ENCODE measurements around the gene CNTNAP4. TPM values are rescaled to one million over a fixed set of nuclear protein-coding genes. Genes with fewer than 3 reads are reported as not detected.

CNTNAP4 gene
- total RNA-seq, 1 donor from 2014 or later: not detected

GRCh38 chr16:76303637-76304314 lies 26.6 kb downstream of the CNTNAP4 start:
- no peak for DNase-seq (ENCODE audit: extremely low read depth, low read depth, low spot score)

DNA sequence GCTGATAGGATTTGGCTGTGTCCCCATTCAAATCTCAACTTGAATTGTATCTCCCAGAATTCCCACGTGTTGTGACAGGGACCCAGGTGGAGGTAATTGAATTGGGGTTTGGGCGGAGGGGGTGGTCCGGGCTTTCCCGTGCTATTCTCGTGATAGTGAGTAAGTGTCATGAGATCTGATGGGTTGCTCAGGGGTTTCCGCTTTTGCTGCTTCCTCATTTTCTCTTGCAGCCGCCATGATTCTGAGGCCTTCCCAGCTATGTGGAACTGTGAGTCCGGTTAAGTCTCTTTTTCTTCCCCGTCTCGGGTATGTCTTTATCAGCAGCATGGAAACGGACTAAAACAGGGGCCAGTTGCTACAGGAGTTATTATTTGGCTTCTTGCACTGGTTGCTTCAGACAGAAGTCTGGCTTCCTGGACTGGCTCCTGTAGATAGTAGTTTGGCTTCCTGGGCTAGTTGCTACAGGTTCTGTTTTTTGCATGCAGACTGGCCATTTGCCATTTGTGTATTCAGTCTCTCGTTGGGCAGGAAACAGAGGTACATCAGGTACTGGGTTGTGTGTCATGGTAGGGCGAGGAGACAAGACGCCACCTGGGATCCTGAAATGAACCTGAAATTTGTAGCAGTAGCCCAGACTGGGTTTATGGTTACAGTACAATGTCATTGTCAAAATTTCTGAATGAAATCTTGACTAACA lies 32.6 kb downstream of the CNTNAP4 start:
- DNase-seq (ENCODE audit: extremely low read depth, low read depth, low spot score): no peak

DNA sequence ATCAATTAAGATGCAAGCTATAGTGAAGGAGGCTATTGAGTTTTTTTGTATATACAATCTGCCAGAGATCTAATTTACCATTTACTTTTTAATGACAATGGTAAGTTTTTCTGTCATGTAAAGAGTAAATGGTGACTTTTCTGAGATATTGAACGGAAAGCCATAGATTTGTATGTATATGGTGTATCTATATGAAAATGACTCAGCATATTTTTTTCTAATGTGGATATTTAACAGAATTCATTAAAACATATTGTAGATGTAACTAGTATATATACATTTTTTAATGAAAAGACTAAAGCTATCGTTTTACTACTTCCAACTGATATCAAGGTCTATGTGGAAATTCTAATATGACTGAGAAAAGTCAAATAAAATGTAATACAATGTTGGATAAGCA lies 34.1 kb downstream of the CNTNAP4 start:
- DNase-seq (ENCODE audit: extremely low read depth, low read depth, low spot score): no peak

- no peak for DNase-seq (ENCODE audit: extremely low read depth, low read depth, low spot score)
Measured at GRCh38 chr16:76318565-76318964, 41.4 kb downstream of the CNTNAP4 start.

DNA sequence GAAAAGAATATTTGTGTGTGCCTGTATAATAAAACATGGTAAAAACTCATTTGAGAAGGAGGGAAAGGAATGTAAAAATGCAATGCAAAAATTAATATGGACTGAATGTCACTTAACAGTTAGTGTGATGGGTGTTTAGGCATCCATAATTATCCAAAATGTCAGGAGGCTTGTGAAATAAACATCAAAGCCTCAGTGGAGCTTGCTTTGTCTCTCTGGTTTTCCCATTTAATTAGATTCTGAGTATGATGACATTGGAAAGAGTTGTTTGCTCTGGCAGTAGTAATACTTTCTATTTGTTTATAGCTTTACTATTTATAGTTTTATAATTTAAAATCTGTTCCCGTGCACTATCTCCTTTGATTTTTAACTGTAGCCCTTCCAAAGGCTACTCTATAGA lies 51.9 kb downstream of the CNTNAP4 start:
- no peak for DNase-seq (ENCODE audit: extremely low read depth, low read depth, low spot score)

GRCh38 chr16:76335180-76335974 lies 58.2 kb downstream of the CNTNAP4 start:
- DNase-seq (ENCODE audit: extremely low read depth, low read depth, low spot score): no peak

DNA sequence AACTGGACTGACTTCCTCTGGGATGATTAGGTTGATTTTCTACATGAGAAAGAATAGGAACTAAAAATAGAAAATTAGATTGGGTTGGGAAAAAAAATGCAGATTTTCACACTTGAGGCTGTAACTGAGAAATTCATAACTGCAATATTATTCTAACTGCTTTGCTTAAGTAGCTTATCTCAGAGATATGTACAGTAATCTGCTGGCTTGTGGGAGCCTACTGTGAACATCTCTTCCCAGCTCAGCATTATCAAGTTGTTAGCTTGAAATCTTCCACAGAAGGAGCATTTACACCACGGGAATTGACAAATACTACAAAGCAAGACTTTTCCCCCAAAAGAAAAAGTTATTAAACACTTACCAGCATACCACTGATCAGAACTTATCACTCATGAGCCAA lies 58.9 kb downstream of the CNTNAP4 start:
- no peak for DNase-seq (ENCODE audit: extremely low read depth, low read depth, low spot score)

DNA sequence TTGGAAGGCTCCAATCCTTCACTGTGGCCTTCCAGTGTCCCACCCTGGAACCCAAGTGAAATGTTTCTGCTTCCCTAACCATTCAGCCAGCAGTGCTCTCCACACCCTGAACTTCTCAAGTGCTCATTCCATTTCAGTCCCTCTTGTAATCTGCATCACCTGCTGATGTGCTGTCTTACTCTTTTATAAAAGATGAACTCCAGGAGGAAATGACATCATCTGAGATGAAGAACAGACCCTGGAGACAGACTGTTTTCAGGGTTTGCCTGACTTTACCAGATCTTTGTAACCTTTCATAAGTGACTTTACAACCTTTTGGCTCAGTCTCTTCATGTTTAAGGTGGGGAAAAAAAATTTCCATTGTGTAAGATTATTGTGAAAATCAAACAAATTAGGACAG lies 61.3 kb downstream of the CNTNAP4 start:
- no peak for DNase-seq (ENCODE audit: extremely low read depth, low read depth, low spot score)

DNA sequence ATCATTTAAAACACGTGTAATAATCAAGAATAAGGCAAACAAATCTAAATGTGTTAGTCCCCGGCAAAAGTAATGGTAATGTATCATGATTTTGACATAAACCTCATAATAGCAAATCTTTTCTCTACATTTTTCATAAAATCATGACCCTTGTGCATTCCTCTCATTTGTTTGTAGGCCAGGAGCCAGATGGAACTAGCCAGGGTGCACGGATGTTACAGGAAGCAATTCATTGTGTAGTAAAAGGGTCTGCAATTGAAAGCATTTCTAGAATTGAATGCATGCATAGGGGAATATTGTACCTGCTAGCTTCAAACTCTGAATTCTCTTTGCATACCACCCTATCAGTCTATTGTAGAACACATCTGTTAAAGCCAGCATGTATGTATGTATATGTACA lies 66.6 kb downstream of the CNTNAP4 start:
- DNase-seq (ENCODE audit: extremely low read depth, low read depth, low spot score): no peak

- DNase-seq (ENCODE audit: extremely low read depth, low read depth, low spot score): no peak
Measured at GRCh38 chr16:76345163-76345661, 68.0 kb downstream of the CNTNAP4 start.

DNA sequence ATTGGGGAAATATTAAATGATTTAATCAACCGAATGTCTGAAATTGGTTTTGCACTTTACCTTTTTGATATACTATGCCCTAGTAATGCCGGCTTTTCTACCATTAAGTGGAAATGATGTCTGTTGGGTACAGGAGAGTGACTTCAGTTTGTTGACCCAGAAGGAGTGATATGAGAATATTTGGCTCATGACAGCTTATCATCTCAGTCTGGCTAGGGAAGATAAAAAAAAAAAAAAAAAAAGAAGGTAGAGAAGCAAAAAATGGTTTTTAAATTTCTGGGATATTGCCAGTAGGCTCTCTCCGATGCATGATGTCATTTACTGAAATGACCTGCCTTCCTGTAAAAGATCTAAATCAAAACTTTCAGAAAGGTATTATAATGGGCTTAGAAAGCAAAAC lies 69.0 kb downstream of the CNTNAP4 start:
- DNase-seq (ENCODE audit: extremely low read depth, low read depth, low spot score): no peak

DNA sequence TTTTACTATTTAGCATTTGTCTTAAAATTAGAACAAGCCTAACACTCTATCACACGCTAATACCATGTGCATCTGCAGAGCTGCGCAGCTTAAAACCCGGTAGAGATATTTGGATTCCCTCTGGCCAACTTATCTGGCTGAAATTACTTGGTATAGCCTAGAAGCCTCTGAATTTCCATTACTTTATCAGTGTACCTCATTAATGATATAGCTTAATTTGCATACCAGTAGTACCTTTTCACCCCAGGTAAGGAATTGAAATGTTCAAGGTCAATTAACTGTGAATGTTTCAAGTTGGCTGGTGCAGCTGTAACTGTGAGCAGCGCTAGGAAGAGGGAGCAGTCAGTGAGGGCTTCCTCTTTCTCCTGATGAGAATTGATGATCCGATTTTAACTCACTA lies 74.2 kb downstream of the CNTNAP4 start:
- DNase-seq (ENCODE audit: extremely low read depth, low read depth, low spot score): no peak

GRCh38 chr16:76360404-76360803 lies 83.2 kb downstream of the CNTNAP4 start:
- DNase-seq (ENCODE audit: extremely low read depth, low read depth, low spot score): no peak

GRCh38 chr16:76370344-76370743 lies 93.1 kb downstream of the CNTNAP4 start:
- DNase-seq (ENCODE audit: extremely low read depth, low read depth, low spot score): no peak

DNA sequence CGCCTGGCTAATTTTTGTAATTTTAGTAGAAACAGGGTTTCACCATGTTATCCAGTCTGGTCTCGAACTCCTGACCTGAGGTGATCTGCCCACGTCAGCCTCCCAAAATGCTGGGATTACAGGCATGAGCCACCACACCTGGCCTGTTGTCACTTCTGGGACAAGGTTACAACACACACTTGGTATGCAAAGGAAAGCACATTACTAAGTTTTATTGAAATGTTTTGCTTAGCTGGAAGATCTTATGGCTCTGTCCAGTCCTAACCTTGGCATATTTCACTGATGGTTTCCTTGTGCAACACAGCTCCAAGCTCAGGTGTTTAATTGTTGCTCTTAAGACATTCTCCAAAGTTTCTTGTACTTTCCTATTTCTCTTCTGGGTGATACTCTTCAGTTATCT lies 94.2 kb downstream of the CNTNAP4 start:
- no peak for DNase-seq (ENCODE audit: extremely low read depth, low read depth, low spot score)

GRCh38 chr16:76373998-76374397 lies 96.8 kb downstream of the CNTNAP4 start:
- DNase-seq (ENCODE audit: extremely low read depth, low read depth, low spot score): no peak

DNA sequence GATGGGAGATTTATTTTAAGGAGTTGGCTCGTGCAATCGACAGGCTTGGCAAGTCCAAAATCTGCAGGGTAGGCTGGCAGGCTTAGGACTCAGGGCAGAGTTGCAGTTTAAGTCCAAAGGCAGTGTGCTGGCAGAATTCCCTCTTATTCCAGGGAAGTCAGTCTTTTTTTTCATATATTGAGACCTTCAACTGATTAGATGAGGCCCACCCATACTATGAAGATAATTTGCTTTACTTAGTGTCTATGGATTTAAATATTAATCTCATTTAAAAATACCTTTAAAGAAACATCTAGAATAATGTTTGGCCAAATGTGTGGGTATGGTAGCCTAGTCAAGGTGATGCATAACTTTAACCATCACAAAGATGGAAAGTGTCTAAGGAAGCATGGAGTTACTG lies 99.8 kb downstream of the CNTNAP4 start:
- no peak for DNase-seq (ENCODE audit: extremely low read depth, low read depth, low spot score)

DNA sequence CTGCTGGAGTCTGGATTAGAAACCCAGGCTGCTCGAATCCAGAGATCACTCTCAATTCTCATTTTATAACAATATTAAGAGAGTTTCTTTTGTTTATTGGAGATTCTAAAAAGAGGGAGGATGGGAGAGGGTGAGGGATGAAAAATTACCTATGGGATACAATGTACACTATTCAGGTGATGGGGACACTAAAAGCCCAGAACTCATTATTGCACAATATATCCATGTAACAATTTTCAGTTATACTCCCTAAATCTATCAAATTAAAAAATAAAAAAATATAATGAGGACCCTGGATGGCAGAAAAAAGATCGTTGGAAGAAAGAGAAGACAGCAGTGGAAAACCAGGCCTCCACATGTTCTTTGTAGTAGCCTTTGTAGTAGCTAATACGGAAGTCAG lies 100.8 kb downstream of the CNTNAP4 start:
- no peak for DNase-seq (ENCODE audit: extremely low read depth, low read depth, low spot score)

DNA sequence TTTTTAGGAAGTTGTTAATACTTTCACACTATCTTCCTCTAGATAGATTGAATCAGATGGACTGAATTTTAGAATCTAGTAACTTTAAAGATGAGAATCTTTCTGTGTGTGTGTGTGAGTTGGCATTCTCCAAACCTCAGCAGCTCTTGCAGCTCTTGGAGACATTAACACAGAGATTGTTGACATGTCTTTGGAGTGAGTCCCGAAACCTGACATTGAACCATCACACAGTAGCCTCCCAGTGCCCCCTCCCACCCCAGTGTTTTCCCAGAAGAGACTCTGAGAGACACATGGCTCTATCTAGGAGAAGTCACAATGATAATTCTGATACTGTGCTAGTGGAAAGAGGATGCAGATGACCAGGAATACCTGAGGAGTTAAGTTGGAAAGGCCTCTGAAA lies 103.9 kb downstream of the CNTNAP4 start:
- DNase-seq (ENCODE audit: extremely low read depth, low read depth, low spot score): no peak

- DNase-seq (ENCODE audit: extremely low read depth, low read depth, low spot score): no peak
Measured at GRCh38 chr16:76385601-76386230, 108.5 kb downstream of the CNTNAP4 start.

DNA sequence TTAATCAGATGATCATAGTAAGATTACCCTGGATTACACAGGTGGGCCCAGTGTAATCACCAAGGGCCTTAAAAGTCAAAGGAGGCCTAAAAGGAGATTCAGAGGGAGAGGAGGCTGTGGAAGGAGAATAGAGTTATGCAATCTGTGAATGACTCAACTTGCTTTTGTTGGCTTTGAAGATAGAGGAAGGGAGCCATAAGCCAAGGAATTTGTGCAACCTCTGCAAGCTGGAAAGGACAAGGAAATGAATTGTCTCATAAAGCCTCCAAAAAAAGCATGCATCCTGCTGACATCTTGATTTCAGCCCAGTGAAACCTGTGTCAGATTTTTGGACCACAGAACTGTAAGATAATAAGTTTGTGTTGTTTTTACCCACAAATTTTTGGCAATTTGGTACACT lies 109.6 kb downstream of the CNTNAP4 start:
- DNase-seq (ENCODE audit: extremely low read depth, low read depth, low spot score): no peak

All from glomerular endothelial cell (primary cell).